ENCODE data around the gene ZNF280C.
"Not testable (repeated sequence)": the region's sequence is repeated elsewhere in the genome, so short reads cannot be mapped to it uniquely, and the experiment has no call there.

ZNF280C gene

DNA sequence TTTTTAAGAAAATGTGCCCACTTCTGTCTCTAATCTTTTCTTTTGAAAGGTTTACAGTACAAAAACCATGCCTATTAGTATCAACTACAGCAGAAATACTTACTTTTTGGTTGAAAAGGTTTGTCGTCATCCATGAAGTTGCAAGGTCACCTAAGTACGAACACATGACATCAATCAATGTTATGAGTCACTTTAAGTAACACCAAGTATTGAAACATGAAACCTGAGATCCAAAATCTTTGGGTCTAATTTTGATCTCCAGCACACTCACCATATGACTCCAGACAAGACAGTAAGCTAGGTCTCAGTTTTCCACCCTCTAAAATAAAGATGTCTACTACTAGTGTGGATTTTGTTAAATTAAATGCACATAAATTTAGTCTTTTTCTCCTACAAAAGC, 8.4 kb downstream of the ZNF280C start:
- no peak for DNase-seq

DNA sequence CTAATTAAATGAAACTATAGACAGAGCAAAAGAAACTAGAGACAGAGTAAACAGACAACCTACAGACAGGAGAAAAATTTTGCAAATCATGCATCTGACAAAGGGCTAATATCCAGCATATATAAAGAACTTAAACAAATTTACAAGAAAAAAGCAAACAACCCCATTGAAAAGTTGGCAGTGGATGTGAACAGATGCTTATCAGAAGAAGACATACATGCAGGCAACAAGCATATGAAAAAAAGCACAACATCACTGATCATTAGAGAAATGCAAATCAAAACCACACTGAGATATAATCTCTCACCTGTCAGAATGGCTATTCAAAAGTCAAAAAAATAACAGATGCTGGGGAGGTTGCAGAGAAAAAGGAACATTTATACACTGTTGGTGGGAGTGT, 14.8 kb downstream of the ZNF280C start:
- DNase-seq = no peak

- DNase-seq = no peak
These were observed 17.0 kb downstream of the ZNF280C start for GRCh38 chrX:130251671-130252070.

GRCh38 chrX:130247996-130248395, 20.7 kb downstream of the ZNF280C start:
- DNase-seq = no peak

GRCh38 chrX:130246084-130246483, 22.6 kb downstream of the ZNF280C start:
- DNase-seq = no peak

DNA sequence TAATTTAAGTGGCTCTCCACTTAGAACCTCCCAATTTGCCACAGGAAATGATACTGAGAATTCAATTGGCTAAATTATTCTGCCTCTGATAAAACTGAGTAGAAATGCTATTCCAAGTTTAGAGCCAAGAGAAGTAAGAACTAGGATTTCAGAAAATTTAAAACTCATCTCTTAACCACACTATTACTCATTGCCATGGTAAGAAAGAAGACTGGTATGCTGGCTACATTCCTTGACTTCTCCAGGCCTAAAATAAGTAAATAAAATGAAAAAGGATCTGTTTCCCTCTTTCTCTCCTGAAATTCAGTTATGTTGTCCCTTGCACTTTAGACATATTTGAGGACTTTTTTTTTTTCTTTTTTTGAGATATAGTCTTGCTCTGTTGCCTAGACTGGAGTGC, 23.3 kb downstream of the ZNF280C start:
- no peak for DNase-seq

DNA sequence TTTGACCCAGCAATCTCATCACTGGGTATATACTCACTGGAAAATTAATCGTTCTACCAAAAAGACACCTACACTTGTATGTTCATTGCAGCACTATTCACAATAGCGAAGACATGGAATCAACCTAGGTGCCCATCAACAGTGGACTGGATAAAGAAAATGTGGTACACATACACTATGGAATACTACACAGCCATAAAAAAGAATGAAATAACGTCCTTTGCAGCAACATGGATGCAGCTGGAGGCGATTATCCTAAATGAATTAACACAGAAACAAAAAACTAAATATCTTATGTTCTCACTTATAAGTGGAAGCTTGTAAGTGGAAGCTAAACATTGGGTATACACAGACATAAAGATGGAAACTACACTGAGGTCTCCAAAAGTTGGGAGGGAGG, 37.5 kb downstream of the ZNF280C start:
- not testable (repeated sequence) for DNase-seq

- no peak for DNase-seq
These were observed 39.8 kb downstream of the ZNF280C start for GRCh38 chrX:130228871-130229270.

GRCh38 chrX:130224810-130225209, 43.9 kb downstream of the ZNF280C start:
- DNase-seq = no peak

DNA sequence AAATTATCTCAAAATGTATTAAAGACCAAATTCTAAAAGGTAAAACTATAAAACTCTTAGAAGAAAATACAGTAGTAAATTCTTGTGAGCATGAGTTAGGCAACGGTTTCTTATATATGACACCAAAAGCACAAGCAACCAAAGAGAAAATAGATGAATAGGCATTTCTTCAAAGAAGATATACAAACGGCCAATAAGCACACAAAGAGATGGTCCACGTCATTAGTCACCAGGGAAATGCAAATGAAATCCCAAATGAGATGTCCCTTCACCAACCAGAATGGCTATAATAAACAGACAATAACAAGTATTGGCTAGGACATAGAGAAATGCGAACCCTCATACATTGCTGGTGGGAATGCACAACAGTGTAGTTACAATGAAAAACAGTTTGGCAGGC, 52.4 kb downstream of the ZNF280C start:
- DNase-seq = no peak

DNA sequence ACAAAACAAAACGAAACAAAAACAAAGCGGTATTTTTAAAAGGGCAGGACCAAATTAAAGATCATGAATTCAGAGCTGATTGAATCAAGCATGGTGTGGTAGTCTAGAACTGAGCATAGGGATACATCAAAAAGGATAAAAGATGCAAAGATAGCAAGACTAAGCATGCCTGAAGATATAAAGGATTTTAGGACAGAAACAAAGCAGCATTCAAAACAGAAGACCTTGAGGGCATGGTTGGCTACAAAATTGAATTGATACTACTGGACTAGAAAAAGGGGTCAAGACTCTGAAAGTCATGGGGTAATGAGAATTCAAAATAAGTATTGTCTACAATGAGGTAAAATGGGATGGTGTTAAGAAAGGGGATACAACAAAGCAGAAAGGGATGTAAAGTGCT, 55.3 kb downstream of the ZNF280C start:
- no peak for DNase-seq

DNA sequence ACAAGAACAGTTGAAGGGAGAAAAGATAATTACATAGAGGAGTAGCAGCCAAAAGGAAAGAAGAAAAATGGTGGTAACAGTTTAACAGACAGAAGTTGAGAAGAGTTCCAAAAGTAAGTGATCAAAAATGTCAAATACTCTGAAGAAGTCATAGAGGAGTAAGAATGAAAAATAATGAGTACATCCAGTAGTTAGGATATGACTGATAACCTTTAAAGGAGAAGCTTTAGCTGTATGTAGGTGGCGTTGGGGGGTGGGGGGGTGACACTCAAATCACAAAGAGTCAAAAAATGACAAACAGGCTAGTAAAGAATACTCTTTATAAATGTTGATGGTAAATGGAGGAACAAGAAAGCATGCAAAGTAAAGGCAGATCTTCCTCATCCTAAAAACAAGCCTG, 56.3 kb downstream of the ZNF280C start:
- no peak for DNase-seq

- no peak for DNase-seq
These were observed 57.1 kb downstream of the ZNF280C start for GRCh38 chrX:130211415-130212186.

DNA sequence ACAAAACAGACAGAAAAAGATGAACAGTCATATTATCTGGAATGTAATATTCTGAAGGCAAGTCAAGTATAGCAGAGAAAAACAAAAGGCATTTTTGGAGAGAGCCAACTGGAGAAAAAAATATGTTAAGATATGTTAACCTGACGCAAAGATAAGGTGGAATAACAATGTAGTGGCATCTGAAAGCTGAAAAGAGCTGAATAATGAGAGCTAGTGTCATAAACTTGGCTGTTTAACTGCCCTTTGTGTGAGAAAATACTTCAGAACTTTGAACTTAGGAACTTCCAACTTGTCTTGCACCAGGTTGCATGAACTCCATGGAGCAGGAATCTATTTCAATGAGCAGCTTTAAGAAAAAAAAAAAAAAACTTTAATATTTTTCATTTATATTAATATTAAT, 64.1 kb downstream of the ZNF280C start:
- no peak for DNase-seq

DNA sequence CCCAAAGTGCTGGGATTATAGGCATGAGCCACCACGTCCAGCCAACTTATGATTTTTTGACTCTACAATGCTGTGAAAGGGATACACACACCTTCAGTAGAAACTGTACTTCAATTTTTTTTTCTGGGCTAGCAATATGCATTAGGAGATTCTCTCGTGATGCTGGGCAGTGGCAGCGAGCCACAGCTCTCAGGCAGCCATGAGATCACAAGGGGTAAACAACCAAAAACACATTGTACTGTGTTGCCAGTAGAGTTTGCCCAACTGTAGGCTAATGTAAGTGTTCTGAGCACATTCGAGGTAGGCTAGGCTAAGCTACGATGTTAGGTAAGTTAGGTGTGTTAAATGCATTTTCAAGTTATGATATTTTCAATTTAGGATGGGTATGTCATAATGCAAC, 71.2 kb downstream of the ZNF280C start:
- no peak for DNase-seq

GRCh38 chrX:130196466-130196865, 72.2 kb downstream of the ZNF280C start:
- no peak for DNase-seq

DNA sequence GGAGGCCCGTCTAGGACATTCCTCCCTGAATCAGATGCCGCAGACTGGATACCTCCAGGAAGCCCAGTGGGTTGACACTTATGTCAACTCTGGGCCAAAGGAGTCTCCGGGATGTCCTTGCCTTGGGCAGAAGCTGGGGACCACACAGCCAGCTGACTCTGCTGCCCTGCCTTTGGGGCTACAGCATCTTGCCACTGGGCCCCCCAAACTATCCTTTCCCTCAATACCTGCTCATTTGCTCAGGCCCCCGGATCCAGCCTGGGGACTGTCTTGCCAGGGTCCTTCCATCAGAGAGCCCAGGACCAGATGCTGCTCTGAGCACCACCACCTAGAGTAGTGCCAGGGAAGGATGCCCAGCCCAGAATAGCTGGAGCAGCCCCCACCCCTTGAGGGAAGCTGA, 77.9 kb downstream of the ZNF280C start:
- no peak for DNase-seq

DNA sequence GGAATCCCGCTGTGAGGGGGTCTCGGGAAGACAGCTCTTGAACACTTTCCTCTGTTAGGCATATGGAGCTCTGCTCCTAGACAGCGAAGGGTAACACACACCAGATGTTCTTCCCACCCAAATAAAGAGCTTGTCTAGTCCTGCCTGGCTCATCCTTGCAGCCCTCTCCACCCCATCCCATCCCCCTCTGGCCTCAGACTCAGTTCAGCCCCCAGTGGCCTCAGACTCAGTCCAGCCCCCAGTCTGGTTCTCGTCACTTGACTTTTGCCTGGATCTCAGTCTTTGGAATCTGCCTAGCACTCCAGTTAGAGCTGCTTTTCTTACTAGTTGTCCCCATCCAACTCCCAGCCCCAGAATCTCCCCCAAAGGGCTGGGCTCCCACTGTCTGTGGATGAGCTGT, 82.0 kb downstream of the ZNF280C start:
- no peak for DNase-seq

DNA sequence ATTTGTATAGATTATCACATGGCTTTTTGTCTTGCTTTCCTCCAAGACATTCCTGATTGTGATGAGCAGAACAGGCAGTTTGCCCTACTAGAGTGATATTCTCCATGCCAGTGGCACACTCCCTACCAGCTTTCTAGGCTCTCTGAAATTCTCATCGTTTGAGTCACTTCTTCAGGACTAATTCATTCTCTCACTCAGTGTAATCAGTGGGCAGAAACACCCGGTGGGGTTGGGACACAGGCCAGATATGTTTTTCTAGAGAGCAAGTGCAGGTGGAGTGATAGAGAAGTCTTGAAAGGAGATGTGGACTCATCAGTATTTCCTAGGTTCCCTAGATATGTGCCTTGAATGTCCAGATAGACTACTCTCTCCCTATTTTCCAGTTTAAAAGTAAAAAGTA, 83.8 kb downstream of the ZNF280C start:
- DNase-seq = no peak

GRCh38 chrX:130184168-130184567, 84.5 kb downstream of the ZNF280C start:
- DNase-seq = no peak

- DNase-seq = peak; percentile 71
These were observed 89.0 kb downstream of the ZNF280C start for GRCh38 chrX:130179579-130180215.

DNA sequence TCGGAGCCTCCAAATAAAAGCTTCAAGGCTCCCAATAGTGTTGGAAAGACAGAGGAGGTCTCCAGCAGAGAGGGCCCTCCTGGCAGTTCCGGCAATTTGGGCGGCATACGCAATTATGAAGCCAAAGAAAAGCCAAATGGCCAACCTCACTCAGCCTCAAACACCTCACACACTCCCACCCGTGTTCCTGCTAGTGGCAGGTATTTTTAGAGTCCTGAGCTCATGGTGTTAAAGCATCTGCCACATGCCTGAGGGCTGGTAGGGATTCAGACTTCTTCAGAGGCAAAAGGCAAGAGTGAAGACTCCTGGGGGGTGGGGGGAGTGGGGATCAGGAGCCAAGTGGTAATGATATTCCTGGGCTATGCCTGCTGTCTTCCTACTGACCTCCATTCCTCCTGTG, 89.5 kb downstream of the ZNF280C start:
- DNase-seq = no peak

DNA sequence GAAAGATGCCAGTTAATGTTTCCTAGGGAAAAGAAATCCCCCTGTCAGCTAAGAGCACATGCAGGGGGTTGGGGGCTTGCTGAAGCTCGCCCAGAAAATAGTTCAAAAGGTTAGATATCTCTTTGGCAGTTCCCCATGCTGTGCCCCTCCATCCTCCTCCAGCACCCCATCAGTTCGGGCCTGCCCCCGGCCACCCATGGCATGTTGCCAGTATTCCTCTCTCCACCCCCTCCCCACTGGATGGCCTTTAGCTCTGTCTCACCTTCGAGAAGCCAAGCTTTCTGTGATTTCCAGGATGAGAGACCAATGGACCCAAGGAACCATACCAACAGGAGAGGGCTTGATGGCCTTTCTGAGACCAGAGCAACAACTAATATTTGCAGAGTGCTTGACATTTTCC, 91.8 kb downstream of the ZNF280C start:
- DNase-seq = no peak

- DNase-seq = no peak
These were observed 92.3 kb downstream of the ZNF280C start for GRCh38 chrX:130176354-130176776.

DNA sequence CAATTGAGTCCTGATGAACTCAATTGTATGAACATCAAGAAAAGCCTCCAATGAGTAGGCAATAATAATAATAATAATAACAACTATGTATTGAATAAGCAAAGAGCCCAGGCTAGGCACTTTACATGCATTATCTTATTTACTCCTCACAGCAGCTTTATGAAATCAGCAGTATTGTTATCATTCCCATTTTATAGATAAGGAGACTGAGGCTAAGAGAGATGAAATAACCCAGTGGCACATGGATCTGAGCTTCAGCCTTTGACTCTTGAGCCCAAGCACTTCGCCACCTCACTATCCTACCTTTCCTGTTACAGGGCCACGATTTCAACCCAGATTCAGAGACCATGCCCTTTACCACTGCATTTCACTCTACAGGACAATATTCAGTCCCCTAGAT, 93.8 kb downstream of the ZNF280C start:
- DNase-seq = no peak
